HepG2 (cell line): Measurements from ENCODE around the gene DQX1. TPM values are rescaled to one million over a fixed set of nuclear protein-coding genes. Genes with fewer than 3 reads are reported as not detected.

Experiments
- CBX2 ChIP-seq, 2 experiments: fragments of 200-600 bp in 1 of 2; sonication (generic); formaldehyde crosslinking in 1 of 2; IDR thresholded peaks; 2 replicates each; pipeline versions ENCODE4 v1.7.0 to v1.8.1; 2018 to 2022; ENCODE audit warnings: low read depth in 2 of 2, low read length in 1 of 2, mild to moderate bottlenecking in 1 of 2, missing genetic modification reagents in 1 of 2
- FOXK1 ChIP-seq: sonication (generic); formaldehyde crosslinking; IDR thresholded peaks from 2 replicates; pipeline ENCODE4 v1.4.0; 2020; ENCODE audit warnings: low read depth, missing genetic modification reagents, borderline replicate concordance
- HOXD1 ChIP-seq: sonication (generic); formaldehyde crosslinking; IDR thresholded peaks from 2 replicates; pipeline ENCODE4 v1.5.0; 2020; ENCODE audit warnings: missing genetic modification reagents
- ISX ChIP-seq: sonication (generic); formaldehyde crosslinking; conservative IDR thresholded peaks from 2 replicates; pipeline ENCODE4 v1.5.0; 2020; ENCODE audit warnings: missing genetic modification reagents
- RARA ChIP-seq: IDR thresholded peaks from 2 replicates; pipeline ENCODE4 v1.6.1; 2016; ENCODE audit warnings: missing genetic modification reagents, missing compliant biosample characterization
- SP4 ChIP-seq: sonication (generic); formaldehyde crosslinking; IDR thresholded peaks from 2 replicates; pipeline ENCODE4 v1.8.1; 2023; ENCODE audit warnings: mild to moderate bottlenecking, missing genetic modification reagents
- SUZ12 ChIP-seq: fragments of 150-350 bp; IDR thresholded peaks from 2 replicates; pipeline ENCODE4 v1.6.1; 2014; ENCODE audit warnings: low read depth, low read length
- TAF15 ChIP-seq: fragments of 200-400 bp; formaldehyde crosslinking; IDR thresholded peaks from one replicate; pipeline ENCODE4 v1.6.1; 2018; ENCODE audit warnings: mild to moderate bottlenecking, low read depth, low read length; ENCODE audit not compliant: poor library complexity, severe bottlenecking
- ZFP41 ChIP-seq: sonication (generic); formaldehyde crosslinking; IDR thresholded peaks from 2 replicates; pipeline ENCODE4 v1.4.0; 2020; ENCODE audit warnings: mild to moderate bottlenecking, missing genetic modification reagents, borderline replicate concordance
- ZNF251 ChIP-seq: sonication (generic); formaldehyde crosslinking; IDR thresholded peaks from 2 replicates; pipeline ENCODE4 v1.9.0; 2021; ENCODE audit warnings: mild to moderate bottlenecking, missing genetic modification reagents
- ZNF564 ChIP-seq: sonication (generic); formaldehyde crosslinking; IDR thresholded peaks from 2 replicates; pipeline ENCODE4 v1.8.1; 2023; ENCODE audit warnings: mild to moderate bottlenecking, missing genetic modification reagents
- ZNF850 ChIP-seq: sonication (generic); formaldehyde crosslinking; conservative IDR thresholded peaks from 2 replicates; pipeline ENCODE4 v1.9.0; 2021; ENCODE audit warnings: mild to moderate bottlenecking, missing genetic modification reagents
- ZSCAN25 ChIP-seq: sonication (generic); formaldehyde crosslinking; IDR thresholded peaks from 2 replicates; pipeline ENCODE4 v1.8.0; 2022; ENCODE audit warnings: mild to moderate bottlenecking, missing genetic modification reagents
- ZZZ3 ChIP-seq: sonication (generic); formaldehyde crosslinking; IDR thresholded peaks from 2 replicates; pipeline ENCODE4 v1.4.0; 2020; ENCODE audit warnings: missing genetic modification reagents, mild to moderate bottlenecking, borderline replicate concordance
- polyA plus RNA-seq, 8 experiments: library from polyadenylated mRNA; depleted of rRNA in 3 of 8; stranded (reverse) in 7 of 8; unstranded in 1 of 8; fragments of >200 nt; fragmentation: Illumina TruSeq in 4 of 8; extraction: Trizol in 4 of 8; gene quantifications; 2 replicates each; pipeline versions ENCODE4 v1.2.1 to v1.2.3, GENCODE V29; 2011 to 2016; ENCODE audit warnings: low read depth in 4 of 8, missing spikeins in 1 of 8, mixed read lengths in 1 of 8; ENCODE audit not compliant: insufficient read depth in 1 of 8
- total RNA-seq, 5 experiments: library from RNA; depleted of rRNA; stranded (reverse); fragments of >200 nt; fragmentation: Illumina TruSeq; extraction: Trizol; gene quantifications; 2 replicates each; pipeline ENCODE4 v1.2.3, GENCODE V29; 2016; ENCODE audit warnings: low read depth in 1 of 5
- TF ChIP-seq, protein P1 (sequence below): sonication (generic); formaldehyde crosslinking; conservative IDR thresholded peaks from 2 replicates; pipeline ENCODE4 v1.4.0; 2020; ENCODE audit warnings: missing genetic modification reagents
- TF ChIP-seq, protein P2 (sequence below): sonication (generic); formaldehyde crosslinking; IDR thresholded peaks from 2 replicates; pipeline ENCODE4 v1.4.0; 2020; ENCODE audit warnings: mild to moderate bottlenecking, missing genetic modification reagents
- TF ChIP-seq, protein P3 (sequence below): sonication (generic); formaldehyde crosslinking; IDR thresholded peaks from 2 replicates; pipeline ENCODE4 v1.5.0; 2020; ENCODE audit warnings: mild to moderate bottlenecking, missing genetic modification reagents
- TF ChIP-seq, protein P4 (sequence below): sonication (generic); formaldehyde crosslinking; IDR thresholded peaks from 2 replicates; pipeline ENCODE4 v1.5.0; 2020; ENCODE audit warnings: missing genetic modification reagents, mild to moderate bottlenecking, borderline replicate concordance
- TF ChIP-seq, protein P5 (sequence below): sonication (generic); formaldehyde crosslinking; IDR thresholded peaks from 2 replicates; pipeline ENCODE4 v1.8.1; 2023; ENCODE audit warnings: mild to moderate bottlenecking, moderate library complexity, missing genetic modification reagents
- TF ChIP-seq, protein P6 (sequence below): IDR thresholded peaks from 2 replicates; pipeline ENCODE4 v1.6.1; 2016; ENCODE audit warnings: missing genetic modification reagents, missing compliant biosample characterization

Gene DQX1
- total and polyA plus RNA-seq, 2 of the 13 experiments (the other 11 are each of a cell fraction or from before 2014, with no cell fraction given) = 27.6 to 89.8 TPM

DNA sequence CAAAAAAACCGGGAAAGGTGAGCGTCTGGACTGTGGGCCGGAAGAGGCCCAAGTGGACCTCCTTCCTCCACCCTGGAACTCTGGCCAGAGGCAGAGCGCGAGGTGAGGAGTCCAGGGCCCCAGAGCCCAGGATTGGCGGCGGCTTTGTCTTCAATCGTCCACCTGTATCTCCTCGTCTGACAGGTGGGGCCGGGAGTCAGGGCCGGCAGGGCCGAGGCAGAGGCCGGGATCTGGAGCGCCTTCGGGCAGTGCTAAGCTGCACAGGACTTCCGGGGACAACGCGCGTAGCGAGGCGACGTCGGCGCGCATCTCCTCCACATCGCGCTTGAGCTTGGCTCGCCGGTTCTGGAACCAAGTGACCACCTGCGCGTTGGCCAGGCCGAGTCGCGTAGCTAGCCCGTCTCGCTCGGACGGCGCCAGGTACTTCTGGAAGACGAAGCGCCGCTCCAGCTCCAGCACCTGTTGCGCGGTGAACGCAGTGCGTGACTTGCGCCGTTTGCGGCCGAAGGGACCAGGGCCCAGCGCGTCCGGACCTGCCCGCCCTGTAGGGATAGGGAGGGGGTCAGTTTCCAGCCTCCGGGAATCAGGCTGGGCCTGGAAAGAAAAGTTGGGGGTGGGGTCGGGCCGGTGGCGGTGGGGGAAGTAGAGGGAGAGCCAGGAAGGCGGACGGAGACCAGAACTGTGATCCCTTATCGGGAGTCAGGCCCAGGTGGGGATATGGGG, 28.1 kb downstream of the DQX1 start (continued):
- TF ChIP-seq ZNF850 (CRISPR knock-in tag) = 0 out of 2 replicates have a peak, but pooled peaks have one; percentile 37
- no peak for TF ChIP-seq SP4 (CRISPR knock-in tag)
- no peak for TF ChIP-seq ZNF564 (CRISPR knock-in tag)
- TF ChIP-seq ZSCAN25 (CRISPR knock-in tag) = no peak
- TF ChIP-seq, protein P1, sequence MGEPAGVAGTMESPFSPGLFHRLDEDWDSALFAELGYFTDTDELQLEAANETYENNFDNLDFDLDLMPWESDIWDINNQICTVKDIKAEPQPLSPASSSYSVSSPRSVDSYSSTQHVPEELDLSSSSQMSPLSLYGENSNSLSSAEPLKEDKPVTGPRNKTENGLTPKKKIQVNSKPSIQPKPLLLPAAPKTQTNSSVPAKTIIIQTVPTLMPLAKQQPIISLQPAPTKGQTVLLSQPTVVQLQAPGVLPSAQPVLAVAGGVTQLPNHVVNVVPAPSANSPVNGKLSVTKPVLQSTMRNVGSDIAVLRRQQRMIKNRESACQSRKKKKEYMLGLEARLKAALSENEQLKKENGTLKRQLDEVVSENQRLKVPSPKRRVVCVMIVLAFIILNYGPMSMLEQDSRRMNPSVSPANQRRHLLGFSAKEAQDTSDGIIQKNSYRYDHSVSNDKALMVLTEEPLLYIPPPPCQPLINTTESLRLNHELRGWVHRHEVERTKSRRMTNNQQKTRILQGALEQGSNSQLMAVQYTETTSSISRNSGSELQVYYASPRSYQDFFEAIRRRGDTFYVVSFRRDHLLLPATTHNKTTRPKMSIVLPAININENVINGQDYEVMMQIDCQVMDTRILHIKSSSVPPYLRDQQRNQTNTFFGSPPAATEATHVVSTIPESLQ (CRISPR knock-in tag) = no peak
- TF ChIP-seq, protein P2, sequence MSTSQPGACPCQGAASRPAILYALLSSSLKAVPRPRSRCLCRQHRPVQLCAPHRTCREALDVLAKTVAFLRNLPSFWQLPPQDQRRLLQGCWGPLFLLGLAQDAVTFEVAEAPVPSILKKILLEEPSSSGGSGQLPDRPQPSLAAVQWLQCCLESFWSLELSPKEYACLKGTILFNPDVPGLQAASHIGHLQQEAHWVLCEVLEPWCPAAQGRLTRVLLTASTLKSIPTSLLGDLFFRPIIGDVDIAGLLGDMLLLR (CRISPR knock-in tag) = no peak
- TF ChIP-seq ISX (CRISPR knock-in tag) = no peak
- TF ChIP-seq, protein P3, sequence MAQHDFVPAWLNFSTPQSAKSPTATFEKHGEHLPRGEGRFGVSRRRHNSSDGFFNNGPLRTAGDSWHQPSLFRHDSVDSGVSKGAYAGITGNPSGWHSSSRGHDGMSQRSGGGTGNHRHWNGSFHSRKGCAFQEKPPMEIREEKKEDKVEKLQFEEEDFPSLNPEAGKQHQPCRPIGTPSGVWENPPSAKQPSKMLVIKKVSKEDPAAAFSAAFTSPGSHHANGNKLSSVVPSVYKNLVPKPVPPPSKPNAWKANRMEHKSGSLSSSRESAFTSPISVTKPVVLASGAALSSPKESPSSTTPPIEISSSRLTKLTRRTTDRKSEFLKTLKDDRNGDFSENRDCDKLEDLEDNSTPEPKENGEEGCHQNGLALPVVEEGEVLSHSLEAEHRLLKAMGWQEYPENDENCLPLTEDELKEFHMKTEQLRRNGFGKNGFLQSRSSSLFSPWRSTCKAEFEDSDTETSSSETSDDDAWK (CRISPR knock-in tag) = no peak
- TF ChIP-seq FOXK1 = no peak
- peak; percentile 22; the same call in 1 of the 2 replicates for TF ChIP-seq HOXD1
- TF ChIP-seq RARA (CRISPR knock-in tag) = no peak
- no peak for TF ChIP-seq ZZZ3
- TF ChIP-seq, protein P4, sequence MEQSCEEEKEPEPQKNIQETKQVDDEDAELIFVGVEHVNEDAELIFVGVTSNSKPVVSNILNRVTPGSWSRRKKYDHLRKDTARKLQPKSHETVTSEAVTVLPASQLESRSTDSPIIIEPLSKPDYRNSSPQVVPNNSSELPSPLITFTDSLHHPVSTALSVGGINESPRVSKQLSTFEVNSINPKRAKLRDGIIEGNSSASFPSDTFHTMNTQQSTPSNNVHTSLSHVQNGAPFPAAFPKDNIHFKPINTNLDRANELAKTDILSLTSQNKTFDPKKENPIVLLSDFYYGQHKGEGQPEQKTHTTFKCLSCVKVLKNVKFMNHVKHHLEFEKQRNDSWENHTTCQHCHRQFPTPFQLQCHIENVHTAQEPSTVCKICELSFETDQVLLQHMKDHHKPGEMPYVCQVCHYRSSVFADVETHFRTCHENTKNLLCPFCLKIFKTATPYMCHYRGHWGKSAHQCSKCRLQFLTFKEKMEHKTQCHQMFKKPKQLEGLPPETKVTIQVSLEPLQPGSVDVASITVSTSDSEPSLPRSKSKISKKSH (CRISPR knock-in tag) = no peak; the same call in 1 of the 2 replicates
- no peak for TF ChIP-seq CBX2 (IDR thresholded peaks at IDR 0.05; ENCODE audit: low read depth, low read length)
- no peak for TF ChIP-seq CBX2 (CRISPR knock-in tag; IDR thresholded peaks at IDR 0.05; ENCODE audit: low read depth)
- no peak for TF ChIP-seq TAF15
- TF ChIP-seq SUZ12 = no peak
- 0 out of 2 replicates have a peak, but pooled peaks have one; percentile 63 for TF ChIP-seq ZFP41 (CRISPR knock-in tag)
- TF ChIP-seq, protein P5, sequence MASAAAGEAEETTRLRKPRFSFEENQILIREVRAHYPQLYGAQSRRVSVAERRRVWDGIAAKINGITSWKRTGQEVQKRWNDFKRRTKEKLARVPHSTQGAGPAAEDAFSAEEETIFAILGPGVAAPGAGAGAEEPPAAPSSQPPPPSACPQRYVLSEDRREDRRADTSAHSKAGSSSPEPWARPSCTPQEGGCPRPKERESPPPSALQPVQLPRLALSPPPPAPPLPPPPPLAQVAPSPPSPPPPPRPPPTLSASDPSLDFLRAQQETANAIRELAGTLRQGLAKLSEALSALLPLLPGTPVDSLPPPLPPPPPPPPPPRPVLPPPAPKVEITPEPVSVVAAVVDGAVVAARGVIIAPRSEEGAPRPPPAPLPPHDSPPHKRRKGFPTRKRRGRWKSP = peak; percentile 93
- TF ChIP-seq ZNF251 (CRISPR knock-in tag) = peak; percentile 79; the same call in 1 of the 2 replicates
- TF ChIP-seq, protein P6, sequence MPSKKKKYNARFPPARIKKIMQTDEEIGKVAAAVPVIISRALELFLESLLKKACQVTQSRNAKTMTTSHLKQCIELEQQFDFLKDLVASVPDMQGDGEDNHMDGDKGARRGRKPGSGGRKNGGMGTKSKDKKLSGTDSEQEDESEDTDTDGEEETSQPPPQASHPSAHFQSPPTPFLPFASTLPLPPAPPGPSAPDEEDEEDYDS = no peak
